ENCODE data around the gene METTL21C.

DNA sequence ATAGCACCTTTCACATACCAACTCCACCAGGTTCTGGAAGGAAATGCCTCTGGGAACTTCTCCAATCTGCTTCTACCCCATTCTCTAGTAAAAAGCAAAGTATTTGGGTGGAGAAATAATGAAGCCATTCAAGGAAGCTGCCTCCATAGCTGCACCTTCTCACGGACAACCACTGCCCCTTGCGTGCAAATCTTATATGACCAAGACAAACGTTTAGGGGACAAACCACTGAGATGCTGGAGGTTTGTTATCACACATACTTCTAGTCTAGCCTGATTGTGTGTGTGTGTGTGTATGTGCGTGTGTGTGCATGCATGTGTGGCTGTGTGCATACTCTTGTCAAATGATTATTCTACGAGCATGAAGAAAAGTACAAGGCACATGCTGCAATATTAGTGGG lies 6.5 kb upstream of the METTL21C start:
- no peak for TF ChIP-seq TAF1 (IDR thresholded peaks at IDR 0.05; ENCODE audit: low read depth)
- no peak for TF ChIP-seq TCF12 (IDR thresholded peaks at IDR 0.05; ENCODE audit: low read depth)
- TF ChIP-seq MAX (IDR thresholded peaks at IDR 0.05) = no peak
- no peak for TF ChIP-seq FOXM1 (IDR thresholded peaks at IDR 0.05; ENCODE audit: borderline replicate concordance, low read depth)
- TF ChIP-seq, protein P1, sequence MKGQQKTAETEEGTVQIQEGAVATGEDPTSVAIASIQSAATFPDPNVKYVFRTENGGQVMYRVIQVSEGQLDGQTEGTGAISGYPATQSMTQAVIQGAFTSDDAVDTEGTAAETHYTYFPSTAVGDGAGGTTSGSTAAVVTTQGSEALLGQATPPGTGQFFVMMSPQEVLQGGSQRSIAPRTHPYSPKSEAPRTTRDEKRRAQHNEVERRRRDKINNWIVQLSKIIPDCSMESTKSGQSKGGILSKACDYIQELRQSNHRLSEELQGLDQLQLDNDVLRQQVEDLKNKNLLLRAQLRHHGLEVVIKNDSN (IDR thresholded peaks at IDR 0.05) = no peak
- TF ChIP-seq NFIC (IDR thresholded peaks at IDR 0.05) = no peak
- TF ChIP-seq YY1 (IDR thresholded peaks at IDR 0.05; ENCODE audit: low read depth) = no peak
- TF ChIP-seq CREB1 (IDR thresholded peaks at IDR 0.05; ENCODE audit: low read depth) = no peak
- TF ChIP-seq TEAD4 (IDR thresholded peaks at IDR 0.05) = no peak
- TF ChIP-seq CEBPB (IDR thresholded peaks at IDR 0.05) = no peak
- no peak for TF ChIP-seq REST (IDR thresholded peaks at IDR 0.05; ENCODE audit: low read depth)
